Measurements from ENCODE around the gene ZIC4.

GRCh38 chr3:147411815-147412241, 5.5 kb upstream of the ZIC4 start:
- TF ChIP-seq CTCF (conservative IDR thresholded peaks at IDR 0.05; ENCODE audit: low read depth, low read length) (no peak), MAFK (IDR thresholded peaks at IDR 0.05; ENCODE audit: low read depth, low read length) (no peak), POLR2A (IDR thresholded peaks at IDR 0.05; ENCODE audit: low read depth, low read length) (no peak), RFX5 (IDR thresholded peaks at IDR 0.05; ENCODE audit: low read depth, low read length) (no peak), BHLHE40 (IDR thresholded peaks at IDR 0.05; ENCODE audit: low read depth, low read length) (no peak), MAZ (IDR thresholded peaks at IDR 0.05; ENCODE audit: borderline replicate concordance, low read depth, low read length) (no peak), USF2 (IDR thresholded peaks at IDR 0.05; ENCODE audit: low read depth, low read length) (no peak), RAD21 (IDR thresholded peaks at IDR 0.05; ENCODE audit: low read length) (no peak), NFE2L2 (IDR thresholded peaks at IDR 0.05; ENCODE audit: low read depth, low read length) (no peak), FOS (IDR thresholded peaks at IDR 0.05; ENCODE audit: low read depth, low read length) (no peak), CHD1 (IDR thresholded peaks at IDR 0.05; ENCODE audit: low read depth, low read length) (no peak), CEBPB (IDR thresholded peaks at IDR 0.05; ENCODE audit: low read depth, low read length) (no peak)
